Amniotic stem cell (primary cell): Measurements from ENCODE around the gene NOSTRIN.
"Not testable (repeated sequence)": the region's sequence is repeated elsewhere in the genome, so short reads cannot be mapped to it uniquely, and the experiment has no call there.

Source experiments
- DNase-seq: peaks from one replicate; lab custom pipeline; 2025; lab: John Stamatoyannopoulos, UW

Gene NOSTRIN, protein sequence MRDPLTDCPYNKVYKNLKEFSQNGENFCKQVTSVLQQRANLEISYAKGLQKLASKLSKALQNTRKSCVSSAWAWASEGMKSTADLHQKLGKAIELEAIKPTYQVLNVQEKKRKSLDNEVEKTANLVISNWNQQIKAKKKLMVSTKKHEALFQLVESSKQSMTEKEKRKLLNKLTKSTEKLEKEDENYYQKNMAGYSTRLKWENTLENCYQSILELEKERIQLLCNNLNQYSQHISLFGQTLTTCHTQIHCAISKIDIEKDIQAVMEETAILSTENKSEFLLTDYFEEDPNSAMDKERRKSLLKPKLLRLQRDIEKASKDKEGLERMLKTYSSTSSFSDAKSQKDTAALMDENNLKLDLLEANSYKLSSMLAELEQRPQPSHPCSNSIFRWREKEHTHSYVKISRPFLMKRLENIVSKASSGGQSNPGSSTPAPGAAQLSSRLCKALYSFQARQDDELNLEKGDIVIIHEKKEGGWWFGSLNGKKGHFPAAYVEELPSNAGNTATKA

GRCh38 chr2:168801961-168802858 lies at the start of gene NOSTRIN:
NOSTRIN (plus strand) TSS chr2:168802637; CDS start chr2:168802647, 10 bp downstream.
- no peak for DNase-seq

DNA sequence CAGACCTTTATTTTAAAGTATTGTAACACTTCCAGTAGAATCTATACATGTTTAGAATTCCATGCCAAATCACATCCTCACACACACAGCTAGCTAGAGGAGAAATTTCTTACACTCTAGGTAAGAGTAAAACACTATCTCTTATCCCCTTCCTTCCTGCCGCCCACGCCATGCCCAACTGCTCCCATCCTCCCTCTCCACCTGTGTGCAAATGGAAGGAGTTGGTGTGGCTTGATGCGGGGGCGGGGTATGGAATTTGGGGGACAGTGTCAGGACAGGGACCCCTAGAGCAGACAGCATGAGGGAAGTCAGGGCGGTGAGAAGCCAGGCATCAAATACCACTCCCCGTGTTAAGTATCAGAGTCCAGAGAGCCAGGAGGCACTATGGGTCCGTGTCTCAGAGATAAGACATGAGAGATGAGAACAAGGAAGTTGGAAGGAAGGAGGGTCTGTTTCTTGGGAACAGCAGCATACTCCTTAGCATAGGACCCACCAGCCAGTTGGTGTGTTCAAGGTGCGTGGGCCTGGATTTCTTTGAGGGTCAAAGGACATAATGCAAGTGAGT lies 48.6 kb upstream of the NOSTRIN start:
- DNase-seq: no peak

GRCh38 chr2:168757223-168757622 lies 45.2 kb upstream of the NOSTRIN start:
- DNase-seq: no peak

- peak; percentile 34 for DNase-seq
These were observed 43.2 kb upstream of the NOSTRIN start for GRCh38 chr2:168758970-168759820.

DNA sequence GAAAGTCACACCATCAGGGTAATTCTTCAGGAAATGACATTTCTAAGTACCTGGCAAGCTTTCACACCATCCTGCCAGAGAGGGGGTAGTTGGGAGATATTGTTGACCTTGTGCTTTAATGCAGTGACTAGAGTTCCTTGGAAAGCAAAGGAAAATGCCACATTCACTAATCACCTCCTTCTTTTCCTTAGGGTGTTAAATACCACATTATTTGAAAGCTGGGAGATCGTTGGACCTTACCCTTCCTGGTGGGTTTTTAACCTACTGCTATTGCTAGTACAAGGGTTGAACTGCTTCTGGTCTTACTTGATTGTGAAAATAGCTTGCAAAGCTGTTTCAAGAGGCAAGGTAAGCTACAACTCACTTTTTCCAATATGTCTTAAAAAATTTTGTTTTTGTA lies 37.0 kb upstream of the NOSTRIN start:
- no peak for DNase-seq

GRCh38 chr2:168766600-168766999 lies 35.8 kb upstream of the NOSTRIN start:
- no peak for DNase-seq

GRCh38 chr2:168767258-168767657 lies 35.2 kb upstream of the NOSTRIN start:
- DNase-seq: no peak

GRCh38 chr2:168768357-168768756 lies 34.1 kb upstream of the NOSTRIN start:
- DNase-seq: not testable (repeated sequence)

- DNase-seq: no peak
These were observed 31.6 kb upstream of the NOSTRIN start for GRCh38 chr2:168770796-168771195.

- DNase-seq: no peak
These were observed 29.7 kb upstream of the NOSTRIN start for GRCh38 chr2:168772704-168773103.

- no peak for DNase-seq
These were observed 29.3 kb upstream of the NOSTRIN start for GRCh38 chr2:168773128-168773527.

- DNase-seq: peak; percentile 22
These were observed 28.5 kb upstream of the NOSTRIN start for GRCh38 chr2:168773719-168774521.

GRCh38 chr2:168775837-168776236 lies 26.6 kb upstream of the NOSTRIN start:
- no peak for DNase-seq

GRCh38 chr2:168780669-168781071 lies 21.8 kb upstream of the NOSTRIN start:
- DNase-seq: no peak

GRCh38 chr2:168781191-168781817 lies 21.1 kb upstream of the NOSTRIN start:
- DNase-seq: no peak

DNA sequence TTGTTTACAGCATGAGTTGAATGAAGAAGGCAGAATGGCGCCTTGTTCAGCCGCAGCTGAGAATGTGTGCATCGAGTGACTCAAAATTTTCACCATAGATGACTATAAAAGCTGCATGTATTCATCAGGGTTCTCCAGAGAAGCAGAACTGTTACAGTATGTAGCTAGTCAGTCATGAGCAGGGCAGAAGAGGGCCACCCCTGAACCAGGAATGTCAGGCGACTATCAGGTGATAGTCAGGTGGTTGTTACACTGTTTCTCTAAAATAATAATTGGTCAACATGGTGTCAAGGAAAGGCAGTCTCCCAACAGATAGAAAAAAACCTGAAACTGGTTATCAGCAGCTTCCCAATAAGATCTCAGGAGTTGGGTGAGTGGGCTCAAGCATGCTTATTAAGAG lies 20.2 kb upstream of the NOSTRIN start:
- no peak for DNase-seq

DNA sequence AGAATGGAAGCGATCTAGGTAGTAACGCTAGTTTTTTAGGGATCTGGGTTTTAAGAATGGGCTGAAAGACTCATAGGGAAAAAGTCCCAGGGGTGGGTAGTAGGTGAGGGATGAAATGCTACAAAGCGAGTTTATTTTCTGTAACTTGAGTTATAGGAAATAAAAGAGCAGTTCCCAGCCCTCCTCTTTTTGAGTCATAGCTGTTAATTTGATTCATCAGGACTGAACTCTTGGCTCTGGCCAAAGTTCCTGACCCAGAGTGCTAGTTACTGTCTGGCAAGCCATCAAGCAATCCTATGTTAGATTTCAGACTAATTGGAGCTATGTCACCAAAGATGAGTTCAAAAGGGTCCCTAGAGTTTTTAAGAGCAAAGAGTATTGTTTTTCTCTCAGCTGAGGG lies 17.4 kb upstream of the NOSTRIN start:
- no peak for DNase-seq

DNA sequence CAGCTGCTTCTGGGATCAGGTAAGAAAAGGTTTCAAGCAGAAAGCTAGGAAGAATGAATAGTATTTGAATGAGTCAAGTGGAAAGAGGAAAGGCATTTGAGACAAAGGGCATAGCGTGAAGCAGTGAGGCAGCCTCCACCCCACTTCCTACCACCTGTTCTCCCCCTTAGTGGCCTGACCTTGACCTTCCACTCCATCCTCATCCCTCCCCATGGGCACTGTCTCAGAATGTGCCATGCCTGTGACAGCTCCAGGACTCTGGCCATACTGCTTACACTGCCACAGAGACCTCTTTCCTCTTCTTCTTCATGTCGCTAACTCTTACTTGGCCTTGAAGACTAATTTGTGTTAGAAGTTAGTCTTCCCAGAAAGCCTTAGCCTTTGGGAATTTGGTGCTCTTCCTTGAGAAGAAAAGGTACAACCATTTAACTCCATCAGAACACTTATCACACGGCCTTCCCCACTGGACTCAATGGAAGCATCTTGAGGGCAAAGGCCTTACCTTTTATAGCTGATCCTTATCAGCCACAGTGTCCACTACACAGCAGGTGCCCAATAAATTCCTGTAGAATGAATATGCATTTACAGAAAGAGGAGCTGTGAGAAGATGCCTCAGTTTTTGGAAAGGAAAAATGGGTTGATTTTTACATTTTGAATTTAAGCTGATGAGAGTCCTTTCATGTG lies 15.2 kb upstream of the NOSTRIN start:
- DNase-seq: no peak

DNA sequence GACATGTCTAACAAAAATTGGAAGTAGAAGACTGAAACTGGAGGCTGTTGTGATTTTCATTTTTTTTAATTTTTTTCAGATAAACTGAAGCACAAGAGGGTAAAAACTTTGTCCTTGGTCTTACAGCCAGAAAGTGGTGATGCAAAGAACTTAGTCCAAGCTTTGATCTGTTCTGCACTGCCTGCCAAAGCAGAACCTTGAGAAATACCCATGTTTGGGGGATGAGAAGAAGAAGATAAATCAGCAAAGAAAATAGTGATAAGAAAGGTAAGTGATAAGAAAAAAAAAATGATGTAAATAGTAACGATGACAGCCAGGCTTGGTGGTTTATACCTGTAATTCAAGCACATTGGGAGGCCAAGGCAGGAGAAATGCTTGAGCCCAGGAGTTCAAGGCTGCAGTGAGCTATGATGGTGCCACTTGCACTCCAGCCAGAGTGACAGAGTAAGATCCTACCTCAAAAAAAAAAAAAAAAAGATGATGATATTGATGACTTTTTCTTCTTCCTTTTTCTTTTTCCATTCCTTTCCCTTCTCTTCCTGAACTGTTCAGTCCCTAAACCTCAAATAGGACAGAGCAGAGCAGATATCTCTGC lies 14.6 kb upstream of the NOSTRIN start:
- no peak for DNase-seq
